ENCODE measurements around the gene NPHS1. TPM values are rescaled to one million over a fixed set of nuclear protein-coding genes. Genes with fewer than 3 reads are reported as not detected.
"Not testable (repeated sequence)": the region's sequence is repeated elsewhere in the genome, so short reads cannot be mapped to it uniquely, and the experiment has no call there.

Gene NPHS1, protein sequence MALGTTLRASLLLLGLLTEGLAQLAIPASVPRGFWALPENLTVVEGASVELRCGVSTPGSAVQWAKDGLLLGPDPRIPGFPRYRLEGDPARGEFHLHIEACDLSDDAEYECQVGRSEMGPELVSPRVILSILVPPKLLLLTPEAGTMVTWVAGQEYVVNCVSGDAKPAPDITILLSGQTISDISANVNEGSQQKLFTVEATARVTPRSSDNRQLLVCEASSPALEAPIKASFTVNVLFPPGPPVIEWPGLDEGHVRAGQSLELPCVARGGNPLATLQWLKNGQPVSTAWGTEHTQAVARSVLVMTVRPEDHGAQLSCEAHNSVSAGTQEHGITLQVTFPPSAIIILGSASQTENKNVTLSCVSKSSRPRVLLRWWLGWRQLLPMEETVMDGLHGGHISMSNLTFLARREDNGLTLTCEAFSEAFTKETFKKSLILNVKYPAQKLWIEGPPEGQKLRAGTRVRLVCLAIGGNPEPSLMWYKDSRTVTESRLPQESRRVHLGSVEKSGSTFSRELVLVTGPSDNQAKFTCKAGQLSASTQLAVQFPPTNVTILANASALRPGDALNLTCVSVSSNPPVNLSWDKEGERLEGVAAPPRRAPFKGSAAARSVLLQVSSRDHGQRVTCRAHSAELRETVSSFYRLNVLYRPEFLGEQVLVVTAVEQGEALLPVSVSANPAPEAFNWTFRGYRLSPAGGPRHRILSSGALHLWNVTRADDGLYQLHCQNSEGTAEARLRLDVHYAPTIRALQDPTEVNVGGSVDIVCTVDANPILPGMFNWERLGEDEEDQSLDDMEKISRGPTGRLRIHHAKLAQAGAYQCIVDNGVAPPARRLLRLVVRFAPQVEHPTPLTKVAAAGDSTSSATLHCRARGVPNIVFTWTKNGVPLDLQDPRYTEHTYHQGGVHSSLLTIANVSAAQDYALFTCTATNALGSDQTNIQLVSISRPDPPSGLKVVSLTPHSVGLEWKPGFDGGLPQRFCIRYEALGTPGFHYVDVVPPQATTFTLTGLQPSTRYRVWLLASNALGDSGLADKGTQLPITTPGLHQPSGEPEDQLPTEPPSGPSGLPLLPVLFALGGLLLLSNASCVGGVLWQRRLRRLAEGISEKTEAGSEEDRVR (N-terminal part only)
- polyA plus RNA-seq (ENCODE audit: insufficient read length in 3 of 3) = 100 to 1,000 TPM; 138 to 184 (median 158) TPM
- long read RNA-seq, donor 1 = 0 reads
- long read RNA-seq, donor 2, partial matches to known transcripts = 78 of 84 reads
- long read RNA-seq, donor 2, other reads (novel, unspliced or antisense) = 6 of 84 reads
- long read RNA-seq, donor 3, full-length matches to known transcripts = 1 of 30 reads
- long read RNA-seq, donor 3, partial matches to known transcripts = 29 of 30 reads
- long read RNA-seq, donor 3, other reads (novel, unspliced or antisense) = 0 of 30 reads
- long read RNA-seq, donor 4, full-length matches to known transcripts = 2 of 24 reads
- long read RNA-seq, donor 4, partial matches to known transcripts = 15 of 24 reads
- long read RNA-seq, donor 4, other reads (novel, unspliced or antisense) = 7 of 24 reads
- long read RNA-seq, donor 5, full-length matches to known transcripts = 6 of 62 reads
- long read RNA-seq, donor 5, partial matches to known transcripts = 56 of 62 reads
- long read RNA-seq, donor 5, other reads (novel, unspliced or antisense) = 0 of 62 reads
- long read RNA-seq, donor 6, full-length matches to known transcripts = 1 of 36 reads
- long read RNA-seq, donor 6, partial matches to known transcripts = 35 of 36 reads
- long read RNA-seq, donor 6, other reads (novel, unspliced or antisense) = 0 of 36 reads
- long read RNA-seq, donor 7, partial matches to known transcripts = 21 of 21 reads
- long read RNA-seq, donor 7, other reads (novel, unspliced or antisense) = 0 of 21 reads
- long read RNA-seq, donor 8, full-length matches to known transcripts = 5 of 107 reads
- long read RNA-seq, donor 8, partial matches to known transcripts = 97 of 107 reads
- long read RNA-seq, donor 8, other reads (novel, unspliced or antisense) = 5 of 107 reads
- long read RNA-seq, donor 9, full-length matches to known transcripts = 3 of 3 reads
- long read RNA-seq, donor 9, partial matches to known transcripts = 0 of 3 reads
- long read RNA-seq, donor 9, other reads (novel, unspliced or antisense) = 0 of 3 reads
- long read RNA-seq, donor 10, full-length matches to known transcripts = 1 of 1 reads
- long read RNA-seq, donor 10, partial matches to known transcripts = 0 of 1 reads
- long read RNA-seq, donor 10, other reads (novel, unspliced or antisense) = 0 of 1 reads
- long read RNA-seq, donor 11, full-length matches to known transcripts = 3 of 14 reads
- long read RNA-seq, donor 11, partial matches to known transcripts = 11 of 14 reads
- long read RNA-seq, donor 11, other reads (novel, unspliced or antisense) = 0 of 14 reads
- long read RNA-seq, donor 12, full-length matches to known transcripts = 2 of 12 reads
- long read RNA-seq, donor 12, partial matches to known transcripts = 10 of 12 reads
- long read RNA-seq, donor 12, other reads (novel, unspliced or antisense) = 0 of 12 reads
- long read RNA-seq, donor 13, full-length matches to known transcripts = 3 of 199 reads
- long read RNA-seq, donor 13, partial matches to known transcripts = 196 of 199 reads
- long read RNA-seq, donor 13, other reads (novel, unspliced or antisense) = 0 of 199 reads
- long read RNA-seq, donor 14, partial matches to known transcripts = 16 of 17 reads
- long read RNA-seq, donor 14, other reads (novel, unspliced or antisense) = 0 of 17 reads
- long read RNA-seq, donor 15 = 0 reads
- long read RNA-seq, donor 16, full-length matches to known transcripts = 6 of 95 reads
- long read RNA-seq, donor 16, partial matches to known transcripts = 89 of 95 reads
- long read RNA-seq, donor 16, other reads (novel, unspliced or antisense) = 0 of 95 reads

GRCh38 chr19:35852029-35852780 lies at the start of gene NPHS1:
Gene NPHS1 (minus strand): TSS chr19:35852504. CDS start chr19:35851837, 667 bp downstream.
- DNase-seq (ENCODE audit: extremely low read depth in 1 of 11, low read depth in 9 of 11, low spot score in 4 of 11) = peak in 2 of 11 donors; percentile 55 to 80

DNA sequence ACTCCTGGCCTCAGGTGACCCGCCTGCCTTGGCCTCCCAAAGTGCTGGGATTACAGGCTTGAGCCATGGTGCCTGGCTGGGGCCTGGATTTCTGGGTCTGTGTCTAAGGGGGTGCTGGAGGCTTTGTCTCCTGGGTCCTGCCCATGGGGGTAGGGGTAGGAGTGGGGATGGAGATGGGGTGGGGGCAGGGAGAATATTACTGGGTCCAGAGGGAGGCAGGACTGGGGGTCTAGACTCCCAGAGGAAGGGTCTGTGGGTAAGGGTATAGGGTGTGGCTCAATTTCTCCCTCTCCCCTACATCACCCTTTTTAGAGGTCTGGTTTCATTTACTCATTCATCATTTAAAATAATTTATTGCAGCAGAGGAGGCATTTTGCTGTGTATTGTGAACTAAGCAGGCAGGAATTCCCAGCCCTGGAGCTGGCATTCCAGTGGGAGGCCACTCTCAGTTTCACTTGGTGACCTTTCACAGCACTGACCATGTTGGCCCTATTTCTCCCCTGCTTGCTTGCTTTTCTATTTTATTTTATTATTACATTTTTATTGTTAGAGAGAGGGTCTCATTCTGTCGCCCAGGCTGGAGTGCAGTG lies 48.8 kb upstream of the NPHS1 start:
- peak in 1 of 11 donors; percentile 18 for DNase-seq (ENCODE audit: extremely low read depth in 1 of 11, low read depth in 9 of 11, low spot score in 4 of 11)

DNA sequence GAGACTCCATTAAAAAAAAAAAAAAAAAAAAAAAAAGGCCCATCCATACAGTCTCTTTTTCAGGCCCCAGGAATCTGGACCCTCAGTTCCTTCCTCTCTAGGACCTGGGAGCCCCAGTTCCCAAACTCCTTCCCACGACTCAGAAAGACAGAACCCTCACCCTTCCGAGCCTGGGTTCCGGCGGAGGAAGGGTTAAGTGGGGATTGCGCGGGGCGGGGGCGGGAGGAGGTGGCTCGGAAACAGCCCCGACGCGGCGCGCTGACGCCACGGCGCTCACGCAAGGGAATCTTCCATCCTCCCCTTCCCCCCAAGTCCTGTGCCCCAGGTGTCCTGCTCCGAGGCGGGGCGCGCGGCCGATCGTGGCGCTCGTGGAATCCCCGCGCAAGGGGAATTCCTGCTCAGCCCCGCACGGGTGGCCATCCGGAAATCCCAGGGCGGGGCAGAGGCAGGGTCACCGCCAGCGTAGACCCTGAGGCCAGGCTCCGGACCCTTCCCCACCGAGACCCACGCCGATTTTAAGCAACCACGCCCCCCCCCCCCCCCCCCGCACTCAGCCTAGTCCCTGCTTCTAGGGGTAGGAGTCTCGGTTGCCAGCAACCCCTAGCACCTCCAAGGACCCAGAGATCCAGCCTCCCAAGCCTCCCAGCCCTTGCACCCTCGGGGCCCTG lies 47.4 kb upstream of the NPHS1 start:
- peak in 10 of 11 donors; percentile 61 to 75 (median 69) for DNase-seq (ENCODE audit: extremely low read depth in 1 of 11, low read depth in 9 of 11, low spot score in 4 of 11)

- no peak for DNase-seq (ENCODE audit: extremely low read depth in 1 of 11, low read depth in 9 of 11, low spot score in 4 of 11)
Measured at GRCh38 chr19:35898499-35898809, 46.1 kb upstream of the NPHS1 start.

GRCh38 chr19:35897706-35898451 lies 45.6 kb upstream of the NPHS1 start:
- no peak for DNase-seq (ENCODE audit: extremely low read depth in 1 of 11, low read depth in 9 of 11, low spot score in 4 of 11)

DNA sequence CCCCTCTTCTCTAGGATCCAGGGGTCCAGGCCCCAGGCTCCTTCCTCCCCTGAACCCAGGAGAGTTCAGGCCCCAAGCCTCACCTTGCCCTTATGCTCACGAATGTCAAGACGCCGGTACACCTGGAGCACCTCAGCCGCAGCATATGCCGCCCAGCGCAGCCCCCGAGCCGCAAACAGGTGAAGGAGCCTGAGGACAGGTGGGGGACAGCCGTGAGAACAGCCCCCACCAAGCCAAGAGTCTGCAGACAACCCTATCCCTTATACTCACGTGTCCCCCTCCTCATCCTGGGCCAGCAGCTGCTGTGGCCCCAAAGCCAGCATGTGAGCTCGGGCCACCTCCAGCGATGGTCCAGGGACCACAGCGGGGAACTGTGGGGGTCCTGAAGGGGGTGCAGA lies 44.3 kb upstream of the NPHS1 start:
- no peak for DNase-seq (ENCODE audit: extremely low read depth in 1 of 11, low read depth in 9 of 11, low spot score in 4 of 11)

- no peak for DNase-seq (ENCODE audit: extremely low read depth in 1 of 11, low read depth in 9 of 11, low spot score in 4 of 11)
Measured at GRCh38 chr19:35895911-35896642, 43.8 kb upstream of the NPHS1 start.

- no peak for DNase-seq (ENCODE audit: extremely low read depth in 1 of 11, low read depth in 9 of 11, low spot score in 4 of 11)
Measured at GRCh38 chr19:35894342-35894741, 42.0 kb upstream of the NPHS1 start.

DNA sequence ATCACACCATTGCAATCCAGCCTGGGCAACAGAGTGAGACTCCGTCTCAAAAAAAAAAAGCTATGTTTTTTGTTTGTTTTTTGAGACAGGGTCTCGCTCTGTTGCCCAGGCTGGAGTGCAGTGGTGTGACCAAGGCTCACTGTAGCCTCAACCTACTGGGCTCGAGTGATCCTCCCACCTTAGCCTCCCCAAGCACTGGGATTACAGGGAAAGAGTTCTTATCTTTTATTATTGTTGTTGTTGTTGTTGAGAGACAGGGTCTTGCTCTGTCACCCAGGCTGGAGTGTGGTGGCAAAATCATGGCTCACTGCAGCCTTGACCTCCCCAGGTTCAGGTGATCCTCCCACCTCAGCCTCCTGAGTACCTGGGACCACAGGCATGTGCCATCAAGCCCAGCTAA lies 39.5 kb upstream of the NPHS1 start:
- DNase-seq (ENCODE audit: extremely low read depth in 1 of 11, low read depth in 9 of 11, low spot score in 4 of 11) = not testable (repeated sequence)

DNA sequence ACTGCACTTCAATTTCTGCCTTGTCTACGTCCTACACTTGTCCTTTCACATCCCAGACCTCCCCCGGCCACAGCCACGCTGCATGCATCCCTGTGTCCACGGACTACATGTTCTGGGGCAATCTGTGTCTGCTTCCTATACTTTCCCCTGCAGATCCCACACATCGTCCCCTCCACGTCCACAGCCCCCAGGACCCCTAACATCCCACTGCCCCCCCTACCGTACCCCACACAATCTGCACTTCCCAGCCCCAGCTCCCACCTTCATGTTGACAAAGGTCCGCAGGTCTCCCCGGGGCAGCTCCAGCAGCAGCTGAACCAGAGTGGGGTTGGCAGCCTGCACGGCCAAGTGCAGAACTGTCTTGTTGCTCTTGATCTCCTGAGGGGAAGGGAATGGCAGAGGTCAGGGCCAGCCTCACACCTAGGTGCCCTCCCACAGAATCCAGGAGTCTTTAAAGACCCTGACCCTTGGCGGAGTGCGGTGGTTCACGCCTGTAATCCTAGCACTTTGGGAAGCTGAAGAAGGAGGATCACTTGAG lies 37.9 kb upstream of the NPHS1 start:
- no peak for DNase-seq (ENCODE audit: extremely low read depth in 1 of 11, low read depth in 9 of 11, low spot score in 4 of 11)

DNA sequence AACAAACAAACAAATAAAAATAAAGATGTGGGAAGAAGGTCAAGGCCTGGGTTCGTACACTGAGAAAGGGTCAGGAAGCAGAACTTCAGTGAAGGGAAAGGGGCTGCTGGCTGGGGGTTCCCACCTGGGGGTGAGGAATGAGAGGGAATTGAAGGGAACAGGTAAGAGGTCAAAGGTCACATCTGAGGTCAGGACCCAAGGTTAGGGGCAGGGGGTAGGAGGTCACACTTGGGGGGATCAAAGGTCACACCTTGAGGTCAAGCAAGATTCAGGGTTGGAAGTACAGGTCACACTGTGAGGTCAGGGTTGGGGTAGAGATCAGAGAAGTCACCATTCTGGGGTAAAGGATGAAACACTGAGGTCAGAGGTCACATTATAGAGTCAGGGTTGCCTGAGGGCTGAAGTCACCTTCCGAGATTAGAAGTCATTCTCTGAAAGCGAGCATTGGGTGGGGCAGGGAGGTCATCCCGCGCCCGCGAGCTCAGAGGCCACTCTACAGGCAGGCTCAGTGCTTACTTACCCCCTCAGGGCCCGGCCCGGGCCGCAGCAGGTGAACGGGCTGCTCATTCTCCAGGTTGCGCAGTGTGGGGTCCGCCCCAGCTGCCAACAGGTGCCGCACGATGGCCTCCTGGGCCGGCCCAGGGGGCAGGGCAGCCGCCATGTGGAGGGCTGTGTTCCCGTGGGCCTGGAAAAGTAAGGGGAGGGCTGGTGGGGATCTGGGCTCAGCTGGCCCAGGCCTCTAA lies 37.2 kb upstream of the NPHS1 start:
- no peak for DNase-seq (ENCODE audit: extremely low read depth in 1 of 11, low read depth in 9 of 11, low spot score in 4 of 11)

GRCh38 chr19:35888398-35888797 lies 36.1 kb upstream of the NPHS1 start:
- no peak for DNase-seq (ENCODE audit: extremely low read depth in 1 of 11, low read depth in 9 of 11, low spot score in 4 of 11)
